Parathyroid adenoma (tissue), 2 donors: ENCODE results near the gene TSEN15.

Experiments
- H2AFZ ChIP-seq: fragments of 300-600 bp; sonication (generic); one replicate; pipeline ENCODE4 v1.7.0; 2017; ENCODE audit warnings: antibody characterized with exemption, mild to moderate bottlenecking
- H3K27ac ChIP-seq: fragments of 300-600 bp; sonication (generic); one replicate; pipeline ENCODE4 v1.7.0; 2017
- H3K27me3 ChIP-seq: fragments of 300-600 bp; sonication (generic); one replicate; pipeline ENCODE4 v1.7.0; 2017; ENCODE audit warnings: low read length; ENCODE audit not compliant: control insufficient read depth, insufficient read depth
- H3K36me3 ChIP-seq: fragments of 300-600 bp; sonication (generic); one replicate; pipeline ENCODE4 v1.7.0; 2017; ENCODE audit warnings: low read length; ENCODE audit not compliant: control insufficient read depth, insufficient read depth
- H3K4me1 ChIP-seq: fragments of 300-600 bp; sonication (generic); one replicate; pipeline ENCODE4 v1.7.0; 2017; ENCODE audit warnings: control low read depth
- H3K4me2 ChIP-seq: fragments of 300-600 bp; sonication (generic); one replicate; pipeline ENCODE4 v1.7.0; 2017; ENCODE audit warnings: low read length
- H3K4me3 ChIP-seq: fragments of 300-600 bp; sonication (generic); one replicate; pipeline ENCODE4 v1.7.0; 2017; ENCODE audit warnings: low read depth, low read length
- H3K79me2 ChIP-seq: fragments of 300-600 bp; sonication (generic); one replicate; pipeline ENCODE4 v1.7.0; 2017; ENCODE audit warnings: control low read depth
- H3K9ac ChIP-seq: fragments of 300-600 bp; sonication (generic); one replicate; pipeline ENCODE4 v1.7.0; 2017; ENCODE audit warnings: mild to moderate bottlenecking
- H3K9me3 ChIP-seq: fragments of 300-600 bp; sonication (generic); one replicate; pipeline ENCODE4 v1.7.0; 2017; ENCODE audit warnings: low read length; ENCODE audit not compliant: control insufficient read depth
- CTCF ChIP-seq: fragments of 300-600 bp; sonication (generic); IDR thresholded peaks from one replicate; pipeline ENCODE4 v1.7.0; 2017; ENCODE audit warnings: antibody characterized with exemption, mild to moderate bottlenecking
- donor health status: primary hyperparathyroidism.

TSEN15 gene

GRCh38 chr1:184032306-184032929, 19.1 kb upstream of the TSEN15 start:
- H3K4me1 ChIP-seq: no peaks in the 10 kb centered on the region
- TF ChIP-seq CTCF: no peak
- no peak overlapping the region for H3K27ac ChIP-seq

GRCh38 chr1:184032930-184033418, 18.6 kb upstream of the TSEN15 start:
- H3K4me2 ChIP-seq: no peak overlapping the region
- no peaks in the 10 kb centered on the region for H3K36me3 ChIP-seq
- no peak for TF ChIP-seq CTCF
- no peaks in the 10 kb centered on the region for H3K27me3 ChIP-seq
- no peak overlapping the region for H3K27ac ChIP-seq
- H3K4me1 ChIP-seq: no peaks in the 10 kb centered on the region
- no peak overlapping the region for H3K4me3 ChIP-seq
- H3K79me2 ChIP-seq: no peaks in the 10 kb centered on the region
- no peaks in the 10 kb centered on the region for H3K9me3 ChIP-seq
- H3K9ac ChIP-seq: no peak overlapping the region
- H2AFZ ChIP-seq: no peak overlapping the region

More at GRCh38 chr1:184032306-184032929, 19.1 kb upstream of the TSEN15 start:
- no peak overlapping the region for H2AFZ ChIP-seq
- H3K9me3 ChIP-seq: no peaks in the 10 kb centered on the region
- H3K4me3 ChIP-seq: no peak overlapping the region
- H3K9ac ChIP-seq: no peak overlapping the region
- H3K27me3 ChIP-seq: no peaks in the 10 kb centered on the region
- H3K36me3 ChIP-seq: no peaks in the 10 kb centered on the region
- no peak overlapping the region for H3K4me2 ChIP-seq
- H3K79me2 ChIP-seq: no peaks in the 10 kb centered on the region

GRCh38 chr1:184033711-184034167, 17.8 kb upstream of the TSEN15 start:
- Histone ChIP-seq H2AFZ (no peak overlapping the region), H3K27ac (no peak overlapping the region), H3K9ac (no peak overlapping the region), H3K9me3 (no peaks in the 10 kb centered on the region), H3K4me1 (no peaks in the 10 kb centered on the region), H3K27me3 (no peaks in the 10 kb centered on the region), H3K4me3 (no peak overlapping the region), H3K36me3 (no peaks in the 10 kb centered on the region), H3K4me2 (no peak overlapping the region), H3K79me2 (no peaks in the 10 kb centered on the region)
- TF ChIP-seq CTCF: no peak

- Histone ChIP-seq H3K27ac (no peak overlapping the region), H3K79me2 (no peaks in the 10 kb centered on the region)
Measured at GRCh38 chr1:184034761-184035379, 16.7 kb upstream of the TSEN15 start.

More at GRCh38 chr1:184034761-184035379, 16.7 kb upstream of the TSEN15 start:
- H3K4me2 ChIP-seq: no peak overlapping the region
- H2AFZ ChIP-seq: no peak overlapping the region
- TF ChIP-seq CTCF: no peak
- H3K4me1 ChIP-seq: no peaks in the 10 kb centered on the region
- H3K27me3 ChIP-seq: no peaks in the 10 kb centered on the region
- no peak overlapping the region for H3K9ac ChIP-seq
- H3K36me3 ChIP-seq: no peaks in the 10 kb centered on the region
- H3K4me3 ChIP-seq: no peak overlapping the region
- no peaks in the 10 kb centered on the region for H3K9me3 ChIP-seq
